ENCODE data around the gene ERC1. TPM values are rescaled to one million over a fixed set of nuclear protein-coding genes. Genes with fewer than 3 reads are reported as not detected.
"Not testable (repeated sequence)": the region's sequence is repeated elsewhere in the genome, so short reads cannot be mapped to it uniquely, and the experiment has no call there.

The ERC1 gene
- total RNA-seq, 4 donors from 2014 or later: 28.9 to 106 (median 43.6) TPM

DNA sequence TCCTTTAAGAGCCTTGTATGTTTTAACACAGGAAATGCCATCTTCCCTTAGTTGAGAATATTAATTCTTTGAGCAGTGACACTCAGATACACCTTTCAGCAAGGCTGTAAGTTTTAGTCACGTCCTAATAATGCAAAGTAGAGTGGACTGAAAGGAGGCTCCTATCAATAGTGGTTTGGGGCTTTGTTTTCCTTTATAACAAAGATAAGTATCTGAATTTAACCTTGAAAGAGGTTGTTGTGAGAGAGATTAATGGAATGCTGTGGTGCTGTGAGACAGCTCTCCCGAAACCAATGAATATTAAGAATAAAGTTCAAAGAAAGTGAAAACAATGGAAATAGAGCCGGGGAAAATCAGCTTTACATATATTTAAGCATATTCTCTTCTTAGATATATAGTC, 259.6 kb downstream of the ERC1 start:
- H3K27me3 ChIP-seq: no peaks in the 10 kb centered on the region
- H3K4me3 ChIP-seq: no peak overlapping the region
- intact Hi-C loops (cut with DNase I; ENCODE audit: low total_unique reads): no loop called here
- DNase-seq: no peak
- TF ChIP-seq, protein P1, sequence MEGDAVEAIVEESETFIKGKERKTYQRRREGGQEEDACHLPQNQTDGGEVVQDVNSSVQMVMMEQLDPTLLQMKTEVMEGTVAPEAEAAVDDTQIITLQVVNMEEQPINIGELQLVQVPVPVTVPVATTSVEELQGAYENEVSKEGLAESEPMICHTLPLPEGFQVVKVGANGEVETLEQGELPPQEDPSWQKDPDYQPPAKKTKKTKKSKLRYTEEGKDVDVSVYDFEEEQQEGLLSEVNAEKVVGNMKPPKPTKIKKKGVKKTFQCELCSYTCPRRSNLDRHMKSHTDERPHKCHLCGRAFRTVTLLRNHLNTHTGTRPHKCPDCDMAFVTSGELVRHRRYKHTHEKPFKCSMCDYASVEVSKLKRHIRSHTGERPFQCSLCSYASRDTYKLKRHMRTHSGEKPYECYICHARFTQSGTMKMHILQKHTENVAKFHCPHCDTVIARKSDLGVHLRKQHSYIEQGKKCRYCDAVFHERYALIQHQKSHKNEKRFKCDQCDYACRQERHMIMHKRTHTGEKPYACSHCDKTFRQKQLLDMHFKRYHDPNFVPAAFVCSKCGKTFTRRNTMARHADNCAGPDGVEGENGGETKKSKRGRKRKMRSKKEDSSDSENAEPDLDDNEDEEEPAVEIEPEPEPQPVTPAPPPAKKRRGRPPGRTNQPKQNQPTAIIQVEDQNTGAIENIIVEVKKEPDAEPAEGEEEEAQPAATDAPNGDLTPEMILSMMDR (IDR thresholded peaks at IDR 0.05): no peak
- no peak for TF ChIP-seq POLR2A (IDR thresholded peaks at IDR 0.05)
- H3K27ac ChIP-seq: no peak overlapping the region
- H3K4me1 ChIP-seq: no peaks in the 10 kb centered on the region
- no peaks in the 10 kb centered on the region for H3K9me3 ChIP-seq
- no peaks in the 10 kb centered on the region for H3K36me3 ChIP-seq

DNA sequence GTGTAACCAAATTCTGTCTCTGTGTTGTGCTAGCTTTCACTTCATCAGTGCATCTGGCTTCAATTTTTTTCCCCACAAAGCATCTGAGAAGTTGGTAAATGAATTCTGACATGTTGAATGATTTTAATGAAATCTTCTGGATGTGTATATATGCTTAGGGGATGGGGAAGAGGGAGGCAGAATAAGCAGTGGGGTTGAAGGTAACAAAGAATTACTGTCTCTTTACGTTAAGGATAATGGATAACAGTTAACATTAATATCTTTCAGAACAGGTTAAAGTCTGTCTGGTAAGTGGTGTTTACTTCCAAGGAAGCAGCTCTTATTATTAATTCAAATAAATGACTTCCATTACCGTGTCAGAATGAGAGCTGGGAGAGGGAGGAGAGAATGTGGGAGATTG, 261.7 kb downstream of the ERC1 start:
- H3K27me3 ChIP-seq: no peaks in the 10 kb centered on the region
- H3K4me3 ChIP-seq: no peak overlapping the region
- no peak overlapping the region for H3K27ac ChIP-seq
- TF ChIP-seq, protein P1 (IDR thresholded peaks at IDR 0.05): no peak
- no peak for DNase-seq
- intact Hi-C loops (cut with DNase I; ENCODE audit: low total_unique reads): no loop called here
- H3K4me1 ChIP-seq: no peaks in the 10 kb centered on the region
- H3K9me3 ChIP-seq: no peaks in the 10 kb centered on the region
- no peaks in the 10 kb centered on the region for H3K36me3 ChIP-seq

DNA sequence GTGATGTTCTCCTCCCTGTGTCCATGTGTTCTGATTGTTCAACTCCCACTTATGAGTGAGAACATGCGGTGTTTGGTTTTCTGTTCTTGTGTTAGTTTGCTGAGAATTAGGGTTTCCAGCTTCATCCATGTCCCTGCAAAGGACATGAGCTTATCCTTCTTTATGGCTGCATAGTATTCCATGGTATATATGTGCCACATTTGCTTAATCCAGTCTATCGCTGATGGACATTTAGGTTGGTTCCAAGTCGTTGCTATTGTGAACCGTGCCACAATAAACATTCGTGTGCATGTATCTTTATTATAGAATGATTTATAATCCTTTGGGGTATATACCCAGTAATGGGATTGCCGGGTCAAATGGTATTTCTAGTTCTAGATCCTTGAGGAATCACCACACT, 264.1 kb downstream of the ERC1 start:
- H3K27me3 ChIP-seq; intact Hi-C loops (cut with DNase I; ENCODE audit: low total_unique reads); DNase-seq: not testable (repeated sequence)

DNA sequence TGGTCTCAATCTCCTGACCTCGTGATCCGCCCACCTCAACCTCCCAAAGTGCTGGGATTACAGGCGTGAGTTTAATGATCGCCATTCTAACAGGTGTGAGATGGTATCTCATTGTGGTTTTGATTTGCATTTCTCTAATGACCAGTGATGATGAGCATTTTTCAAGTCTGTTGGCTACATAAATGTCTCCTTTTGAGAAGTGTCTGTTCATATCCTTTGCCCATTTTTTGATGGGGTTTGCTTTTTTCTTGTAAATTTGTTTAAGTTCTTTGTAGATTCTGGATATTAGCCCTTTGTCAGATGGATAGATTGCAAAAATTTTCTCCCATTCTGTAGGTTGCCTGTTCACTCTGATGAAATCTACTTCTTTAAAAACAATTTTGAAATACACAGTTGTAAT, 264.8 kb downstream of the ERC1 start:
- intact Hi-C loops (cut with DNase I; ENCODE audit: low total_unique reads); DNase-seq; H3K9me3 ChIP-seq; H3K27me3 ChIP-seq; H3K4me3 ChIP-seq; H3K27ac ChIP-seq; H3K36me3 ChIP-seq; H3K4me1 ChIP-seq: not testable (repeated sequence)

More for the DNA sequence above, 264.1 kb downstream of the ERC1 start:
- not testable (repeated sequence) for H3K36me3 ChIP-seq, H3K9me3 ChIP-seq, H3K4me3 ChIP-seq, H3K27ac ChIP-seq, H3K4me1 ChIP-seq

DNA sequence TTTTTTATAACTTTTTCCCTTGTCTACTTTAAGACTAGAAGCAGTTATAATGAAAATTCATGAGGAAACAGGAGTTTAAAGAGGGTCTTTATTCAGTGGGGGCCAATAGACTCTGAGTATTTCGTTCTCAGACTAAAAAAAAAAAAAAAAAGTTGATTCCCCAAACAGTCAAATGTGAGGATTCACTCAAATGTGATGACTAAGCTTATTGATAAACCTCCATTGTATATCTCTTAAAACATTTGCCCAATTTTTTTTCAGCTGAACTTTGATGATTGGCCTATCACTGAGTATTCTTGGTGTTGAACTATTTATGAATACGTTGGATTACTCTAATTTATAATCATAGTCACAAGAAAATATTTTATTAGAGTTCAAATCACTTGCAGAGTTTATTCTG, 265.3 kb downstream of the ERC1 start:
- no peak for TF ChIP-seq POLR2A (IDR thresholded peaks at IDR 0.05)
- TF ChIP-seq, protein P1 (IDR thresholded peaks at IDR 0.05): no peak
- intact Hi-C loops (cut with DNase I; ENCODE audit: low total_unique reads): no loop called here
- no peaks in the 10 kb centered on the region for H3K9me3 ChIP-seq
- no peaks in the 10 kb centered on the region for H3K4me1 ChIP-seq
- H3K4me3 ChIP-seq: no peak overlapping the region
- no peak overlapping the region for H3K27ac ChIP-seq
- H3K27me3 ChIP-seq: no peaks in the 10 kb centered on the region
- DNase-seq: no peak
- no peaks in the 10 kb centered on the region for H3K36me3 ChIP-seq

DNA sequence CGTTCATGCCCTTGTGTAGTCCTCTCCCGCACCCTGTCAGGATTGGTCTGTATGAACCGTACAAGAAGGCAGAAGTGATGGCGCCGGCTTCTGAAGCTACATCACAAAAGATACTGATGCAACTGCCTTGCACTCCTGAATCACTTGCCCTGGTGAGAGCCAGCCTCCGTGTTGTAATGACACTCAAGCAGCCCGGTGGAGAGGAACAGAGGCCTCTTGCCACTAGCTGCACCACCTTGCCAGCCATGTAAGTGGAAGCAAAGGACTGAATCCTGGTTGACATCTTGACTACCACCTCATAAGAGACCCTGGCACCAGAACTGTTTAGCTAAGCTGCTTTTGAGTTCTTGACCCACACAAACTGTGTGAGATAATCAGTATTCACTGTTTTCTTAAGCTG, 266.0 kb downstream of the ERC1 start:
- no peaks in the 10 kb centered on the region for H3K36me3 ChIP-seq
- H3K27ac ChIP-seq: no peak overlapping the region
- H3K4me3 ChIP-seq: no peak overlapping the region
- TF ChIP-seq, protein P1 (IDR thresholded peaks at IDR 0.05): no peak
- TF ChIP-seq POLR2A (IDR thresholded peaks at IDR 0.05): no peak
- DNase-seq: no peak
- intact Hi-C loops (cut with DNase I; ENCODE audit: low total_unique reads): no loop called here
- no peaks in the 10 kb centered on the region for H3K27me3 ChIP-seq
- no peaks in the 10 kb centered on the region for H3K4me1 ChIP-seq
- no peaks in the 10 kb centered on the region for H3K9me3 ChIP-seq

All from uterus (tissue), 4 donors.